NCI-H2196 treated with DMSO at 0.1 percent for 48 hours (cell line): ENCODE data around the gene BUD31.
A peak's percentile ranks its signal among the peaks of the same experiment; 100 is the strongest.
"Not testable (repeated sequence)": the region's sequence is repeated elsewhere in the genome, so short reads cannot be mapped to it uniquely, and the experiment has no call there.

Experiments
- DNase-seq: peaks from one replicate; lab custom pipeline; 2025; ENCODE audit not compliant: unreplicated experiment; lab: John Stamatoyannopoulos, UW

The BUD31 gene

DNA sequence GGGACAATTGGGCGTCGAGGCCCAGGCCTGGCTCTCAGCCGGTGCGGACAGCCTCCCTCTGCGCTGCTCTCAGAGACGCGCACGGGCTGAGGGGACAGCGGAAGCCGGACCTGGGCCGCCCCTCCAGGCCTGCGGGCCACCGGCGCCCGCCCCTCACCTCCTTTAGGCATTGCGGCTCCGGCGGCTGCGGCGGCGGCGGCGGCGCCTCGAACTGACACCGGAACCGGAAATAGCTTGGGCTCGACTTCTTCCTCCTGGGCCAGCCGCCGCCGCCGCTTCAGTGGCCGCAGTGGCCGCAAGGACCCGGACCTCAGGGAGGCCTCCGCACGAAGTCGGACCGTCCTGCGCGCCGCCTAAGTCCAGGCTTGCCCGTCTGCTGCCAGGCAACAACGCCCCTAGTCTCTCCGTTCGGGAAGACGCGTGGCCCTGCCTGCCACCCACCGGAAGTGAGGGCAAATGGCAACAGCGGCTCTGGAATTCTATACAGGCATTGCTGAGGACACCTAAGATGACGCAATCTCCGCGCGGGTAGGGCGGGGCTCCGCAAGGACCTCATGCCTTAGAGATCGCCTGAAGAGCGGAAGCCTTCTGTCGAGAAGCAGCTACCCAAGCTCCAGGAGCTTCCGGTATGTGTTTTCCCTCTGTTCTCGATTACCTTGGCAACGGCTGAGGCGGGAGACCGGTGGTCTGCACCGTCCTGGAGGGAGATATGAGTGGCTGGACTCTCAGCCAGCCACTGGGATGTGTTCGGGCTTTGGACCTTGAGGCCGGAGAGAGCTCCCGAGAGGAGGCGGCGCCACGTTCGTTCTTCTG lies at the start of gene BUD31, which contains the start of gene PDAP1:
Gene BUD31 (plus strand): TSS at position 591 of the 813 bp plus-strand sequence. CDS start 2,124 bp downstream, outside the sequence.
Gene PDAP1 (minus strand): TSS at position 219 of the 813 bp plus-strand sequence. CDS start 49 bp downstream, at position 170.
- peak; percentile 88 for DNase-seq

DNA sequence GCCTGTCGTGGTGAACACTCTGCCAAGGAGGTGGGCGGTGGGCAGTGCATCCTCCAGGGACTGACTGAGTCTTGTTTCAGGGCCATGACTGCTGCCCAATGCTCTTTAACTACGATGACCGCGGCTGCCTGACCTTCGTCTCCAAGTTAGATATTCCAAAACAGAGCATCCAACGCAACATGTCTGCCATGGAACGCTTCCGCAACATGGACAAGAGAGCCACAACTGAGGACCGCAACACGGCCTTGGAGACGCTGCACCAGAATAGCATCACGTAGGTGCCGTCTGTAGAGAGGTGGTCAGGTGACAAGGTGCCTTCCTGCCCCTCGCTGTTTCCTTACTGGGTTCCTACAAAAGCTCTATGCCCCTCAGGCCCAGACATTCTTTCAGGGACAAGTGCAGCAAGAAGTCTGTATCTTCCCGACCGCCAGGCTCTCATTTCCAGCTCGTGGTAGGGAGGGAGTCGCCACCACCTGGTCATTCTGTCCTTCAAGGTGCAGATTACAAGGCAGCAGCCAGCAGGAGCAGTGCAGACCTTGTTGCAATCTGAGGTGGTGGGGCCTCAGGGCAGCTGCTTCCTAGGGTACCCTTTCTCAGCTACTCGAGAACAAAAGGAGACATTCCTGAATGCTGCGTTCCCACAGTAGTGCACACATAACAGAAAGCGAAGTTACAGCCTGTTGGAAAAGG lies 49.2 kb upstream of the BUD31 start:
- DNase-seq = no peak

DNA sequence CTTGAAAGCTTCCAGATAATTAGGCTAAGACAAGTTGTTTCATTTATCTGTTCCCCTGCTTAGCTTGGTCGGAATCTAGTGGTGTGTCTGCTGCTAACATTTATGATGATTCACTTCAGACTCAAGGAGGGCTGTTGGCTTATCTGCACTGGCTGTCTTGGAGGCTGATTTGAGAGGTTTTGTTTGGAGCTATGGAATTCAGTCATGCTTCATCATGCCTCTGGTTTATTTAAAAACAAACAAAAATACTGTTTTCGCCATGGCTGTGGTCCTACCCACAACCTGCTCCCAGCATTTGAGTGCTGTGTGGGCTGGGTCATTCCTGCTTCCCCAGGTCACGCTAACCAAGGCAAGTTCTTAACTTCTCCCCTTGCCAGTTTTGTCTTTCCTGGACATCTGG lies 46.0 kb upstream of the BUD31 start:
- no peak for DNase-seq

DNA sequence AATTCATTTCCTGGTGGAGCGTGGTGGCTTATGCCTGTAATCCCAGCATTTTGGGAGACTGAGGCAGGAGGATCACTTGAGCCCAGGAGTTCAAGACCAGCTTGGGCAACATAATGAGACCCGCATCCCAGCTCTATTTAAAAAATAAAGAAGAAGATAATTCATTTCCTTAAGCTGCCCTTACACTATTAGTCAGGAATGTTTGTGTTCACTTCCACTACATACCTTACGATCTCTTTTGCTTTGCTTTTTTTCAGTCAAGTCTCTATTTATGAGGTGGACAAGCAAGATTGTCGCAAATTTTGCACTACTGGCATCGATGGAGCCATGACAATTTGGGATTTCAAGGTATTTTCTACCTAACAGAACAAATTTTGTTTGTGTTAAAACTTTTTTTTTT lies 45.5 kb upstream of the BUD31 start:
- no peak for DNase-seq

DNA sequence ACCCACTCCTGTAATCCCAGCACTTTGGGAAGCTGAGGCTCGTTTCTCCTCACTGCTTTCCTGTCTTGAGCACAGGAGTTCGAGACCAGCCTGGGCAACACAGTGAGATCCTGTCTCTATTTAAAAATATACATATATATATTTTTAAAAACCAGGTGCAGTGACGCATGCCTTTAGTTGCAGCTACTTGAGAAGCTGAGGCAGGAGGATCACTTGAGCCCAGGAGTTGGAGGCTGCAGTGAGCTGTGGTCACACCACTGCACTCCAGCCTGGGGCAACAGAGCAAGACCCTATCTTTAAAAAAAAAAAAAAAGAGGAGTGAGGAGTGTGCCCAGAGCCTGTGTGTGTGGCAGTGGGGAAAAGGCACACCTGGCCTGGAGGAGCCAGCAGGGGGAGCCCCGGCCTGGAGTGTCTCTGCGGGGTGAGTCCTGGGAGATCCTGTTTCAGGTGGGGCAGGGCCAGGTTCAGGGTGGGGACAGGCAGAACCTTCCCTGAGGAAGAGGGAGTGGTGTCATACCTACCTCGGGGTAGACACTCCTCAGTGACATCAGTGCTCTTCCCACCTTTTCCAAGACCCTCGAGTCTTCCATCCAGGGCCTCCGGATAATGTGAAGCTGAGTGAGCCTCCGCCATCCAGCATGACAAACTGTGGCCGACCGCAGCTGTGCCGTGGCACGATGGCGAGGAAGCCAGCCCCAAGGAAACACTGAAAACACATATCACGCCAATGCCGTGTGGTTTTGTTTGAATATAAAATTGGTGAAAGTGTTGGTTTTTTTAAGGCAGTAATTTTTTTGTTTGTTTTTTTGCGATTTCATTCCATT lies 43.2 kb upstream of the BUD31 start:
- no peak for DNase-seq

DNA sequence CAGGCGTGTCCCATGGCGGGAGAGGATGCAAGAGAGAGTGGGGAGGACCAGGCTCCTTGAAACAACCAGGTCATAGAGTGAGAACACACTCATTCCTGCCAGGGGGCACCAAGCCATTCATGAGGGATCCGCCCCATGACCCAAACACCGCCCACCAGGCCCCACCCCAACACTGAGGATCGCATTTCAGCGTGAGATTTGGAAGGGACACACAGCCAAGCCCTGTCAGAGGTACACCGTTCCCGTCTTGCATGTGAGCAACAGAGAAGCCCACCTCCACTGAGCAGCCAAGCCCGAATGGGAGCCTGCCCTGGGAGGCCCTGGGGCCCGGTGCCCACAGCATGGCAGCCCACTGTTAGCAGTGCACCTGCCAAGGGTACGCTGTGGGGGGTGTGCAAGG lies 42.1 kb upstream of the BUD31 start:
- DNase-seq = no peak

DNA sequence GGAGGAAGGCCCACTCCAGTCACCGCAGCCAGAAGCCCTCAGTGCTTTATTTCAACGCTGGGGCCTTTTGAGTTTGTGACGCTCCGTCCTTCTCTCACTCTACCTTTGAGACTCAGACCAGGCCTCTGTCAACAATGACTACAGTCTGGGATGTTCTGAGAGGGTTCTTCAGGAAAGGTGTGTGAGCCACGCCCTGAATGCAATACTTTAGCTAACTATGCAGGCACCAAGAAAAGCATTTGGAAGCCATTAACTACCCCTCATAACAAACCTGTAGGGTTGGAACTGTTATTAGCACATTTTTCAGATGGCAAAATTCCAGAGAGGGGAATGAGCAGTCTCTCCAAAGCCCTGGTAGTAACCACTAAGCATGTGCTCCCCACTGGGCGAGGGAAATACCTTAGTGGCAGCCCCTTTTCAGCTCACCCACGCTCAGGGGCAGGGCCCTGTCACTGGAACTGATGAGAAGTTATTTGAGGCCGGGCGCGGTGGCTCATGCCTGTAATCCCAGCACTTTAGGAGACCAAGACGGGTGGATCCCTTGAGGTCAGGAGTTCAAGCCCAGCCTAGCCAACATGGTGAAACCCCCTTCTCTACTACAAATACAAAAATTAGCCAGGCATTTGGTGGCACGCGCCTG lies 39.9 kb upstream of the BUD31 start:
- DNase-seq = no peak

DNA sequence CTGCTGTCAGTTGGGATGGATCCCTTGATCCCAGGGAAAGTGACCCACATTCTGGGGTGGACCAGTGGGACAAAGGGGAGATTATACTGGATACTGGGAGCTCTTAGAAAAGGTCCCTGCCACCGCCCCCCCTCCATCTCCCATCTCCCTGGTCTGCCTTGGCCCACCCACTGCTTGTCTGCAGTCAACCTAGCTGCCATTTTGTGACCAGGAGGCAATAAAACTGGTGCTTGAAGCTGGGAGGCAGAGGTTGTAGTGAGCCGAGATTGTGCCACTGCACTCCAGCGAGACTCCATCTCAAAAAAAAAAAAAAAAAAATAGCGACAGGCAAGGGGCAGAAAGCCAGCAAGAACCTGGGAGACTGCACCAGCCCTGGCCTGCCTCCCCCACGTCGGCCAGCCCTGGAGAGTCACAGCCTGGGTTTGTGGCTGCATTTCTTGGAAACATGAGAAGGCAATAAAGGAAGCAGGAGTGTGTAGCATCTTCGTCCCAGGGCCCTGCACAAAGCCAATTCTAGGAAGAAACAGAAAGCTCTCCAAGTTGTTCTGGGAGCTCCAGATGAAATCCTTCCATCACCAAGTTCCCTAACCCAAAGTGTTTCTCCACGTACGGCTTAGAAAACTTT lies 38.9 kb upstream of the BUD31 start:
- DNase-seq = no peak

DNA sequence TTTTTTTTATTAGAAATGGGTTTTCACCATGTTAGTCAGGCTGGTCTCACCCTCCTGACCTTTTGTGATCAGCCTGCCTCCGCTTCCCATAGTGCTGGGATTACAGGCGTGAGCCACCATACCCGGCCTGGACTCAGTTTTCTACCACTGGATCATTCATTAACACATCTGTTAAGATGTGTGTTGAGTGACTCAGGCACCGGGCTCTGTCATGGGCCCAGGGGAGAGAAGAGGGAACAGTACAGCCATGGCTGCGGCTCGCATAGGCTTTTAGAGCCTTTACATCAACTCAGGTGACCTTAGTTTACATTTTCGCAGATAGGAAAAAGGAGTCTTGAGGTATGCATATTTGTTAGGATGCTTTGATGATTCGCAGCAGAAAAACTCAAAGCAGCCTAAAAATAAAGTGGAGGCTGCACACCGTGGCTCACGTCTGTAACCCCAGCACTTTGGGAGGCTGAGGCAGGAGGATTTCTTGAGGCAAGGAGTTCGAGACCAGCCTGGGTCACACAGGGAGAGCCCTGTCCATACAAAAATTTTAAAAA lies 37.3 kb upstream of the BUD31 start:
- no peak for DNase-seq

DNA sequence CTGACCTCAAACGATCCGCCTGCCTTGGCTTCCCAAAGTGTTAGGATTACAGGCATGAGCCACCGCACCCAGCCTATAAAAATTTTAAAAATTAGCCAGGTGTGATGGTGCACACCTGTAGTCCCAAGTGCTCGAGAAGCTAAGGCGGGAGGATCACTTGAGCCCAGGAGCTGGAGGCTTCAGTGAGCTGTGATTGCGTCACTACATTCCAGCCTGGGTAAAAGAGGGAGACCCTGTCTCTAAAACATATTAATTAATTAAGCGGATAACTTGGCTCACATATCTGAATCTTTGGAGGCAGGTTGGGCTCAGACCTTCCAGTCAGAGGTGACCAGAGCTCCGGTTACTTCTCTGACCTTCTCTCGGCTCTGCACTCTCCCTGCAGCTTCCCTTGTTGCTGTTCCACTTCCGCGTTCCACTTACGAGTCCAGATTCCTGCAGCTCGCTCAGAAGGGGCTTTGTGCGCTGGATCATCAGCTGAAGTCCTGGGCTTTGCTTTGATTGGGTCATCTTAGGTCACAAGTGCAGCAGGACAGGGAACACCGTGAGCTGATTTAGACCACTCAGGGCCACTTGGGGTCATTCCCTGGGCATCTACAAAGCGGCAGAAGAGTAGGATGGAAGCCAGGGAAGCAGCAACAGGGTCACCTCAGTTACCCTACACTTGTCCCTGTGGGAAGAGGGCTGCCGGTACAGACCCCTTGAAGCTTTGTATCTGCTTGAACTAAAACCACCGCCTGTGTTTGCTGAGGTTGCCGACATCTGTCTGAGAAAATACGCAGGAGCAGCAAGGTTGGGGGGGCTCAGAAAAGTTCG lies 36.3 kb upstream of the BUD31 start:
- DNase-seq = no peak

DNA sequence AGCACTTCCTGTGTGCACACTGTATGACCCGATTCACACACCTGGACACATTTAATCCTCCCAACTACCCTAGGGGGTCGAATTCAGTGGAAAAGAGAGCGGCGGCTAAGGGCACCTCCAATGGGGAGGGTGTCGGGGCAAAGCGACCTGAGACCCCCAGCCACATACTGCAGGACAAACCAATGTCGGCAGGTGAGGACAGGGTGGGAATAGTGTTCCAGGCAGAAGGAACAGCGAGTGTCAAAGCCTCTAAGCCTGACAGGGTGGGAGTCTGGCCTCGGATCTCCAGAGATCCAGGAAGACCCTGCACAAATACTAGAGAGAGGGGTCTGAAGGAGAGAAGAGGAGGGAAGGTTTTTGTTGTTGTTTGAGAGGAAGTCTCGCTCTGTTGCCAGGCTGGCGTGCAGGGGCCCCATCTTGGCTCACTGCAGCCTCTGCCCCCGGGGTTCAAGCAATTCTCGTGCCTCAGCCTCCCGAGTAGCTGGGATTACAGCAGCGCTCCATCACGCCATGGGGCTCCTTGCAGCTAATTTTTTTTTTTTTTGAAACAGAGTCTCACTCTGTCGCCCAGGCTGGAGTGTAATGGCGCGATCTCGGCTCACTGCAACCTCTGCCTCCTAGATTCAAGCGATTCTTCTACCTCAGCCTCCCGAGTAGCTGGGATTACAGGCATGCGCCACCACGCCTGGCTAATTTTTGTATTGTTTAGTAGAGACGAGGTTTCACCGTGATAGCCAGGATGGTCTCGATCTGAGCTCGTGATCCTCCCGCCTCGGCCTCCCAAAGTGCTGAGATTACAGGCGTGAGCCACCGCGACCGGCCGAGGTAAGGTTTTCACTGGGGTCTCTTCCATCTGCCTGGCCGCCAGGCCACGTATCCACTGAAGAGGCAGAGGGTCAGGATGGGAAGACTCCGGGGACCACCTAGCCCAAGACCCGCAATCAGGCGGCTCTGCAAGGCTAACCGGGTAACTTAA lies 35.4 kb upstream of the BUD31 start:
- DNase-seq = no peak

DNA sequence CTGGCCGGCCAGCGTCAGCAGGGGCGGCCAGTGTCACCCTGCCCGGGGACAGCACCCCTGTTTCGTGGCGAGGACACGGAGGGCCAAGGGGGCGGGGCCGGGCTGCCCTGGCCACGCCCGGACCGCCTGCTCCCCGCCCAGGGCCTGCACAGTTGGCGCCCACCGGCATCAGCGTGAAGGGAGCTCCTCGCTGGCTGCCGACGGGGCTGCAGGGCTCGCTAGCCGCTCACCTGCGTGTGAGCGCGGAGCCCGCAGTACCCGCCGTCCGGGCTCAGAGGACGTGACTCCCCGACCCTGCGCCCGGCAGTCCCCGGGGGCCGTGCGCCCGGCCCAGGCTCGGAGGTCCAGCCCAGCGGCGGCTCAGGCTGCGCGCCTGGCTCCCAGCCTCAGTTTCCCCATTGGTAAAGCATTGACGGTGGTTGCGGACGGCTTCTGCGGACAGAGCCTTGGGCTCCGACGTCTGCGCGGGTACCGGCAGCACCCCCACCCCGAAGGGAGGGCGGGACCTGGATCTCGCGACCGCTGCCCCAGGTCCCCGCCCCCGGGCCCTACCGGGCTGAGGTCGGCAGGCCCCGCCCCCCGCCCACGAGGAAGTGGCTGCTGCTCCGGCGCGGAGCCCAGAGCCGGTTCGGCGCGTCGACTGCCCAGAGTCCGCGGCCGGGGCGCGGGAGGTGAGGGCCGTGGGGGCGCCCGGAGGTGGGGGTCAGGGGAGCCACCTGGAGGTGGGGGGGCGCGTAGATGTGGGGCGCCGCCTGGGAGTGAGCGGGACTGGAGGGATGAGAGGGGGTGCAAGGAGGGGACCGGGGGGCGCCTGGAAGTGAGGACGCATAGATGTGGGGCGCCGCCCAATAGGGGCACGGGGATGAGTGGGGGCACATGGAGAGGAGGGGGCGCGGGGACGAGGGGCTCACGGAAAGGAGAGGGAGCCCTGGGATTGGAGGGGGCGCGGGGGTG lies 34.4 kb upstream of the BUD31 start, which contains the start of gene ARPC1B:
Gene ARPC1B (plus strand): TSS at position 620 of the 954 bp plus-strand sequence. CDS start 10,985 bp downstream, outside the sequence.
- peak; percentile 46 for DNase-seq

DNA sequence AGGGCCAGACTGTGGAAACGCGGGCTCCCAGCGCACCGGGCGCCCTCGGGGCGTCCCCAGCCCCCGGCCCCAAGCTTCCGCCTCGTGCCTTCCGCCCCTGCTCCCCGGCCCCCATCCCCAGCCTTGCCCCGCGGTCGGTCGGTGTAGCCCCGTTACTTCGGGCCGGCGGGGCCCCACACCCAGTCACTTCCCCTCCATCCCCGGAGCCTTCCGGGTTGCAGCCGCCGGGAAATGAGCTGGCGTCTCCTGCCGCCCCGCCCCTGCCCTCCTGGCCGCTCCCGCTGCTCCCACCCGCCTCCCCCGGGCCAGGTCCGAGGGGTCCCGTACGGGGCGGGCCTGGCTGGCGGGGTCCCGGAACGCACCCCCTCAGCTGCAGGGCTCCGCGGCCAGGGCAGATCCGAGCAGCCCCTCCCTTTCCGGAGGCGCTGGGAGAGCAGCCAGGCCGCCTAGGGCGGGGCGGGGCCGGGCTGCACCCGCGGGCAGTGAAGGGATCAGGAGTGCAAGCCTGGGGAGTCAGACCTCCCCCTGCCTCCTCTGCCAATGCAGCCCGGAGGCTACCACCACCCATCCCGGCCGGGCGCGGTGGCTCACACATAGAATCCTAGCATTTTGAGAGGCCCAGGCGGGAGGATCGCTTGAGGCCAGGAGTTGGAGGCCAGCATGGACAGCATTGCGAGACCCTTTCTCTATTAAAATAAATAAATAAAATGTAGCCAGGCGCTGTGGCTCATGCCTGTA lies 33.5 kb upstream of the BUD31 start:
- DNase-seq = peak; percentile 74

DNA sequence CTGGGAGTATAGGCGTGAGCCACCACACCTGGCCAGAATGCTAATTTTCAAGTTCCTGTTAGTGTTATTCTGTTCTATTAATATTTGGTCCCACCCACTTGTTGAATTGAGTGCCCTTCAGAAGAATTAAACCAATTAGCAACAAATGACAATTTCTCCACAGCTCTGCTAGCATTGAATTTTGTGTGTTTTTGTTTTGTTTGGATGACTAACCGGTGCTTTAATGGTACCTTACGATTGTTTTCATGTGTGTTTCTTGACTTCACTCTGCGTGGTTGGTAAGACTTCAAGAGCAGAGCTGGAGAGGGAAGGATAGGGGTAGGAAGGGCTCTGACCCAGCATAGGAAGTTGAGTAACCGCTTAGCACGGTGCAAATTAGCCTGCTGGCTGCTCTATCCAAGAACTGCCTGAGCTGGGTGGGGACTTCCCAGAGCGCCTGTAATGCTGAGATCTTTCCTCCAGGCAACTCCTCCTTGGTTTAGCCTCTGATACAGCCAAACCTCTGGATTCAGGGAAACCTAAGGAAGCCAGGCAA lies 29.7 kb upstream of the BUD31 start:
- no peak for DNase-seq

DNA sequence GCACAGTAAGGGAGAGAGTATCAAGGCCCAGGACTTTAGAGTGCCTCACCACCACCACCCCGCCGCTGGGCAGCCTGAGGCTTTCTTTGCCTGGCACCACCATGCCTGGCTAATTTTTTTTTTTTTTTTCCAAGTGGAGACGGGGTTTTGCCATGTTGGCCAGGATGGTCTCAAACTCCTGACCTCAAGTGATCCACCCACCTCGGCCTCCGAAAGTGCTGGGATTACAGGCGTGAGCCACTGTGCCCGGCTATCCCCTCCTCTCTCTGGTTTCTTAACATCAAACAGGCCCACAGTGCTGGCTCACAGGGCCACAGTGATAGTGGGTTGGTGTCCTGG lies 29.1 kb upstream of the BUD31 start:
- not testable (repeated sequence) for DNase-seq
